ENCODE measurements around the gene VILL.

Gene VILL

DNA sequence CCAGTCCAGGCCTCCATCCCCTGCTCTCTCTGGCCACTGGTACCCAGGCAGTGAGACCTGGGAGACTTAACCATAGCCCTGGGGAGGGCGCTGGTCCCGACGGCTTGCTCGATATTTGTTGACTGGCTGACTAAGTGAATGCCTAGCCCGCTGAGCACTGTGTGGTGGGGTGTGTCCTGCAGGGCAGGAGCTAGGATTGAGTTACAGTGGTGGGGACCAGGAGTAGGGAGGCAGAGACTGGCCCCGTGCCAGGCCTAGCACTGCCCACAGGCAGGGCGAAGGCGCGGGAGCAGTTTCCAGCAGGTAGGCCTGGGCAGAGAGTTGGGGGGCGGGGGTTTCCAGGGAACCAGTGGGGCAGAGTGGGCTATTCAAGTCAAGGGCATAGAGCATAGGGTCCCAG lies at the start of gene VILL:
Gene VILL, plus strand, starts transcription at position 260 of the 400 bp plus-strand sequence. CDS start 2,887 bp downstream, outside the sequence.
- TF ChIP-seq, protein P1, sequence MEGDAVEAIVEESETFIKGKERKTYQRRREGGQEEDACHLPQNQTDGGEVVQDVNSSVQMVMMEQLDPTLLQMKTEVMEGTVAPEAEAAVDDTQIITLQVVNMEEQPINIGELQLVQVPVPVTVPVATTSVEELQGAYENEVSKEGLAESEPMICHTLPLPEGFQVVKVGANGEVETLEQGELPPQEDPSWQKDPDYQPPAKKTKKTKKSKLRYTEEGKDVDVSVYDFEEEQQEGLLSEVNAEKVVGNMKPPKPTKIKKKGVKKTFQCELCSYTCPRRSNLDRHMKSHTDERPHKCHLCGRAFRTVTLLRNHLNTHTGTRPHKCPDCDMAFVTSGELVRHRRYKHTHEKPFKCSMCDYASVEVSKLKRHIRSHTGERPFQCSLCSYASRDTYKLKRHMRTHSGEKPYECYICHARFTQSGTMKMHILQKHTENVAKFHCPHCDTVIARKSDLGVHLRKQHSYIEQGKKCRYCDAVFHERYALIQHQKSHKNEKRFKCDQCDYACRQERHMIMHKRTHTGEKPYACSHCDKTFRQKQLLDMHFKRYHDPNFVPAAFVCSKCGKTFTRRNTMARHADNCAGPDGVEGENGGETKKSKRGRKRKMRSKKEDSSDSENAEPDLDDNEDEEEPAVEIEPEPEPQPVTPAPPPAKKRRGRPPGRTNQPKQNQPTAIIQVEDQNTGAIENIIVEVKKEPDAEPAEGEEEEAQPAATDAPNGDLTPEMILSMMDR (IDR thresholded peaks at IDR 0.05; ENCODE audit: borderline replicate concordance, extremely low read depth, low read length, poor library complexity, severe bottlenecking), result no peak
- TF ChIP-seq EZH2 (IDR thresholded peaks at IDR 0.05; ENCODE audit: borderline replicate concordance, low read depth, low read length, severe bottlenecking), result no peak
- Histone ChIP-seq H3K27me3 (ENCODE audit: insufficient read depth, low read length, poor library complexity) (no peaks in the 10 kb centered on the region), H2AFZ (ENCODE audit: low read depth, low read length) (no peak within 1 kb of the TSS), H3K4me3 (ENCODE audit: low read depth in 1 of 2, low read length in 2 of 2) (no peak within 1 kb of the TSS), H3K36me3 (ENCODE audit: insufficient read depth, low read length) (peaks cover 4% of the 10 kb centered on the region), H3K27ac (ENCODE audit: low read length) (no peak within 1 kb of the TSS), H3K4me2 (ENCODE audit: insufficient read depth, low read length) (no peak within 1 kb of the TSS), H3K79me2 (ENCODE audit: insufficient read depth, low read length) (peaks cover 15% of the 10 kb centered on the region), H3K4me1 (ENCODE audit: insufficient read depth, low read length) (peaks cover 21% of the 10 kb centered on the region), H4K20me1 (ENCODE audit: insufficient read depth, low read length) (no peaks in the 10 kb centered on the region), H3K9ac (ENCODE audit: low read depth, low read length) (no peak within 1 kb of the TSS), H3K9me3 (ENCODE audit: insufficient read depth, low read length, severe bottlenecking) (no peaks in the 10 kb centered on the region)
- DNase-seq, result no peak
- no peak for ATAC-seq (ENCODE audit: insufficient read depth, low read depth)

DNA sequence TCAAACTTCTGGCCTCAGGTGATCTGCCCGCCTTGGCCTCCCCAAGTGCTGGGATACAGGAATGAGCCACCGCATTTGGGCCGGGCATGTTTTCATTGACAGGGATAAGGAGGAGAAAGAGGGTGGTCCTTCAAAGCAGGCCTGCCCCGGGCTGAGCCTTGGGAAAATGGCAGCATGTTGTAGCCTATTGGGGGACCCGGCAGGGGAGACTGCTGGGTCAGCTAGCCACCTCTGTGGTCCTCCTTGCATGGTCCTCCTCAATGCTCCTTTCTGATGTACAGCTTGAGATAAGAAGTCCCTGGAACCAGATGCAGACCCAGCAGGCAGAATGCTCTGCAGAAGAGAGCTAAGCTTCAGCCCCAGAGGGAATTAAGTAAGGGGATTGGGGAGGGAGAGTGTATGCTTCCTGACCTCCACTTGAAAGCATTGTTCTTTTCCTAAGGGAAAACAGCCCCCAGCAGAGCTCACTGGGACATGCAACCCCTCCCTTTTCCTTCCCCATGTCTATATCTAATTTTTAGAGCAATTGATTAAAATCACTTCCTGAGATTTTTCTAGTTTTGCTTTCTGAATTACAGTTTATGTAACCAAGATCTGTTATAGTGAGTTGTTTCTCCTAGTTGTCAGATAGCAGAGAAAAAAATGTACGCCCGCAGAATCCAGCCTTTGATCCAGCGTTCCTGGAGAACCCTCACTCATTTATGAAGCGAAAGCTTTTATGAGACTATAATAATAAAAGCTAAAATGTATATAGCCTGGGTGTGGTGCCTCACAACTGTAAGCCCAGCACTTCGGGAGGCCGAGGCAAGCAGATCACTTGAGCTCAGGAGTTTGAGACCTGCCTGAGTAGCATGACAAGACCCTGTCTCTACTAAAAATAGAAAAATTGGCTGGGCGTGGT lies 48.7 kb upstream of the VILL start:
- Histone ChIP-seq H3K9ac (ENCODE audit: low read depth, low read length) (no peak overlapping the region), H3K27ac (ENCODE audit: low read length) (no peak overlapping the region), H3K27me3 (ENCODE audit: insufficient read depth, low read length, poor library complexity) (no peaks in the 10 kb centered on the region), H2AFZ (ENCODE audit: low read depth, low read length) (no peak overlapping the region), H3K9me3 (ENCODE audit: insufficient read depth, low read length, severe bottlenecking) (no peaks in the 10 kb centered on the region), H3K36me3 (ENCODE audit: insufficient read depth, low read length) (no peaks in the 10 kb centered on the region), H3K79me2 (ENCODE audit: insufficient read depth, low read length) (peaks cover 6% of the 10 kb centered on the region; the same call in 1 of the 2 replicates), H4K20me1 (ENCODE audit: insufficient read depth, low read length) (no peaks in the 10 kb centered on the region; the same call in 1 of the 2 replicates), H3K4me2 (ENCODE audit: insufficient read depth, low read length) (no peak overlapping the region), H3K4me3 (ENCODE audit: low read depth in 1 of 2, low read length in 2 of 2) (no peak overlapping the region), H3K4me1 (ENCODE audit: insufficient read depth, low read length) (no peaks in the 10 kb centered on the region)
- TF ChIP-seq EZH2 (IDR thresholded peaks at IDR 0.05; ENCODE audit: borderline replicate concordance, low read depth, low read length, severe bottlenecking), result no peak
- TF ChIP-seq, protein P1 (IDR thresholded peaks at IDR 0.05; ENCODE audit: borderline replicate concordance, extremely low read depth, low read length, poor library complexity, severe bottlenecking), result no peak
- DNase-seq (no peak), ATAC-seq (ENCODE audit: insufficient read depth, low read depth) (no peak)

DNA sequence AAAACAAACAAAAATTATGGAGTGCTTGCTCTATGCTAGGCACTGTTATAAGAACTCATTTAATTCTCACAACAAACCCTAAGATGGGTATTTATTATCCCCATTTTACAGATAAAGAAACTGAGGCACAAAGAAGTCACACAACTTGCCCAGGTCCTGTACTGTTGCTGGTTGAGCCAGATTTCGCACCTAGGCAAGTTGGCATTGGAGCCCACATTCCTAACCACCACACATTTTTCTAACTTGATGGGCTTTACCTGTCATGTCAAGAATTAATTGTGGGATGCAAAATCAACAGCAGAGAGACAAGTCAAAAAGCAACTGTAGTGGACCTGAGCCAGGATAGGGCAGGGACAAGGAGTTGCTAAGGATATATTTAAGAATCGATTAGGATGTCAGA lies 47.9 kb upstream of the VILL start:
- TF ChIP-seq EZH2 (IDR thresholded peaks at IDR 0.05; ENCODE audit: borderline replicate concordance, low read depth, low read length, severe bottlenecking), result no peak
- TF ChIP-seq, protein P1 (IDR thresholded peaks at IDR 0.05; ENCODE audit: borderline replicate concordance, extremely low read depth, low read length, poor library complexity, severe bottlenecking), result no peak
- ATAC-seq (ENCODE audit: insufficient read depth, low read depth), result no peak
- no peaks in the 10 kb centered on the region for H3K27me3 ChIP-seq (ENCODE audit: insufficient read depth, low read length, poor library complexity)

More for the DNA sequence above, 47.9 kb upstream of the VILL start:
- Histone ChIP-seq H3K4me1 (ENCODE audit: insufficient read depth, low read length) (no peaks in the 10 kb centered on the region), H3K4me3 (ENCODE audit: low read depth in 1 of 2, low read length in 2 of 2) (no peak overlapping the region), H3K9ac (ENCODE audit: low read depth, low read length) (no peak overlapping the region), H2AFZ (ENCODE audit: low read depth, low read length) (no peak overlapping the region), H4K20me1 (ENCODE audit: insufficient read depth, low read length) (no peaks in the 10 kb centered on the region; the same call in 1 of the 2 replicates), H3K27ac (ENCODE audit: low read length) (no peak overlapping the region), H3K9me3 (ENCODE audit: insufficient read depth, low read length, severe bottlenecking) (no peaks in the 10 kb centered on the region), H3K36me3 (ENCODE audit: insufficient read depth, low read length) (no peaks in the 10 kb centered on the region), H3K79me2 (ENCODE audit: insufficient read depth, low read length) (peaks cover 5% of the 10 kb centered on the region; the same call in 1 of the 2 replicates), H3K4me2 (ENCODE audit: insufficient read depth, low read length) (no peak overlapping the region)
- DNase-seq, result no peak
